Keratinocyte (primary cell): Measurements from ENCODE around the gene ETV3. TPM values are rescaled to one million over a fixed set of nuclear protein-coding genes. Genes with fewer than 3 reads are reported as not detected.
"Not testable (repeated sequence)": the region's sequence is repeated elsewhere in the genome, so short reads cannot be mapped to it uniquely, and the experiment has no call there.

Experiments used
- DNase-seq: peaks from one replicate; pipeline ENCODE4 v3.0.0-alpha.2; 2011; ENCODE audit warnings: low read depth, missing footprints, low spot score
- FAIRE-seq: peaks from 2 replicates; lab custom pipeline; 2011; peaks lifted over from hg19 to GRCh38; lab: Jason Lieb, UNC
- H2AFZ ChIP-seq: 2 replicates; pipeline ENCODE4 v1.6.0; 2012; ENCODE audit warnings: low read length, control low read depth, inconsistent platforms; ENCODE audit not compliant: control insufficient read depth
- H3K27ac ChIP-seq: 2 replicates; pipeline ENCODE4 v1.5.1; 2011; ENCODE audit warnings: low read length; ENCODE audit not compliant: control insufficient read depth, insufficient read depth
- H3K27me3 ChIP-seq: 3 replicates; pipeline ENCODE4 v1.6.0; 2011; ENCODE audit warnings: low read length; ENCODE audit not compliant: control insufficient read depth, insufficient read depth; ENCODE audit errors: extremely low read depth
- H3K36me3 ChIP-seq, 2 experiments: 2 replicates in 1 of 2; 3 replicates in 1 of 2; pipeline ENCODE4 v1.5.1; 2011; ENCODE audit warnings: low read length in 2 of 2, mild to moderate bottlenecking in 1 of 2; ENCODE audit not compliant: control insufficient read depth in 2 of 2, insufficient read depth in 2 of 2; ENCODE audit errors: extremely low read depth in 1 of 2
- H3K4me1 ChIP-seq: 3 replicates; pipeline ENCODE4 v1.5.1; 2011; ENCODE audit warnings: low read length; ENCODE audit not compliant: control insufficient read depth, insufficient read depth; ENCODE audit errors: extremely low read depth
- H3K4me2 ChIP-seq: 3 replicates; pipeline ENCODE4 v1.6.0; 2011; ENCODE audit warnings: low read depth, low read length; ENCODE audit not compliant: control insufficient read depth, insufficient read depth; ENCODE audit errors: extremely low read depth
- H3K4me3 ChIP-seq, 3 experiments: fragments of 200-600 bp in 1 of 3; sonication (generic) in 1 of 3; 2 replicates in 2 of 3; 3 replicates in 1 of 3; pipeline ENCODE4 v1.5.1; 2011 to 2016; ENCODE audit warnings: low read length in 3 of 3, mild to moderate bottlenecking in 3 of 3, control low read depth in 2 of 3, inconsistent platforms in 1 of 3, low read depth in 1 of 3, mixed read lengths in 1 of 3, mixed run types in 1 of 3, moderate library complexity in 1 of 3; ENCODE audit not compliant: control insufficient read depth in 2 of 3, insufficient read depth in 2 of 3; ENCODE audit errors: extremely low read depth in 1 of 3
- H3K79me2 ChIP-seq: 2 replicates; pipeline ENCODE4 v1.6.0; 2012; ENCODE audit warnings: low read length; ENCODE audit not compliant: control insufficient read depth, insufficient read depth
- H3K9ac ChIP-seq: 3 replicates; pipeline ENCODE4 v1.6.0; 2011; ENCODE audit warnings: low read length; ENCODE audit not compliant: control insufficient read depth, insufficient read depth; ENCODE audit errors: extremely low read depth
- H3K9me1 ChIP-seq: 3 replicates; pipeline ENCODE4 v1.6.0; 2011; ENCODE audit warnings: low read length; ENCODE audit not compliant: control insufficient read depth, insufficient read depth; ENCODE audit errors: extremely low read depth
- H3K9me3 ChIP-seq: 2 replicates; pipeline ENCODE4 v1.5.1; 2012; ENCODE audit warnings: low read depth, low read length; ENCODE audit not compliant: control insufficient read depth
- H4K20me1 ChIP-seq: 3 replicates; pipeline ENCODE4 v1.6.0; 2011; ENCODE audit warnings: low read length; ENCODE audit not compliant: control insufficient read depth, insufficient read depth; ENCODE audit errors: extremely low read depth
- EZH2 ChIP-seq: IDR thresholded peaks from one replicate; pipeline ENCODE4 v1.6.1; 2012; ENCODE audit warnings: inconsistent platforms, mild to moderate bottlenecking, low read length, moderate library complexity
- dilution Hi-C: fragments of 300-500 bp; cut with MboI; formaldehyde crosslinking; loops from one replicate; pipeline ENCODE4 v1.7.0; 2020; ENCODE audit warnings: low sequenced_read_pairs; ENCODE audit not compliant: extremely low pct_ligation_motif_present
- polyA plus RNA-seq, 5 experiments: library from polyadenylated mRNA; depleted of rRNA in 3 of 5; stranded (reverse) in 3 of 5; stranded (forward) in 1 of 5; unstranded in 1 of 5; fragments of >200 nt; gene quantifications; 1 replicate in 1 of 5; 2 replicates in 3 of 5; 3 replicates in 1 of 5; pipeline versions ENCODE4 v1.2.1 to v1.2.3, GENCODE V29; 2011 to 2012; ENCODE audit warnings: missing spikeins in 2 of 5, low read depth in 1 of 5, low replicate concordance in 1 of 5
- TF ChIP-seq, protein P1 (sequence below), 3 experiments: IDR thresholded peaks in 1 of 3; conservative IDR thresholded peaks in 1 of 3; optimal IDR thresholded peaks in 1 of 3; 2 replicates in 2 of 3; 3 replicates in 1 of 3; pipeline versions ENCODE3 to v1.5.1; 2011; ENCODE audit warnings: low read length in 3 of 3, mild to moderate bottlenecking in 3 of 3, moderate library complexity in 2 of 3, control low read depth in 1 of 3, inconsistent platforms in 1 of 3; ENCODE audit not compliant: insufficient read depth in 2 of 3; ENCODE audit errors: extremely low read depth in 1 of 3

The ETV3 gene
- polyA plus RNA-seq, 1 donor (not counting 4 experiments of a cell fraction or from before 2014, with no cell fraction given), result 22.3 TPM

- Histone ChIP-seq H3K27me3 (peaks cover 13% of the 10 kb centered on the region), H3K4me3 (no peak overlapping the region), H3K27ac (no peak overlapping the region), H3K79me2 (no peaks in the 10 kb centered on the region), H3K4me1 (no peaks in the 10 kb centered on the region), H3K9me3 (no peaks in the 10 kb centered on the region), H3K36me3 (no peaks in the 10 kb centered on the region), H3K9me1 (no peaks in the 10 kb centered on the region), H3K4me2 (no peak overlapping the region), H3K9ac (no peak overlapping the region), H4K20me1 (no peaks in the 10 kb centered on the region), H2AFZ (no peak overlapping the region)
- dilution Hi-C loops, result no loop called here
- no peak for DNase-seq
- no peak for FAIRE-seq
- no peak for TF ChIP-seq EZH2
- TF ChIP-seq, protein P1, sequence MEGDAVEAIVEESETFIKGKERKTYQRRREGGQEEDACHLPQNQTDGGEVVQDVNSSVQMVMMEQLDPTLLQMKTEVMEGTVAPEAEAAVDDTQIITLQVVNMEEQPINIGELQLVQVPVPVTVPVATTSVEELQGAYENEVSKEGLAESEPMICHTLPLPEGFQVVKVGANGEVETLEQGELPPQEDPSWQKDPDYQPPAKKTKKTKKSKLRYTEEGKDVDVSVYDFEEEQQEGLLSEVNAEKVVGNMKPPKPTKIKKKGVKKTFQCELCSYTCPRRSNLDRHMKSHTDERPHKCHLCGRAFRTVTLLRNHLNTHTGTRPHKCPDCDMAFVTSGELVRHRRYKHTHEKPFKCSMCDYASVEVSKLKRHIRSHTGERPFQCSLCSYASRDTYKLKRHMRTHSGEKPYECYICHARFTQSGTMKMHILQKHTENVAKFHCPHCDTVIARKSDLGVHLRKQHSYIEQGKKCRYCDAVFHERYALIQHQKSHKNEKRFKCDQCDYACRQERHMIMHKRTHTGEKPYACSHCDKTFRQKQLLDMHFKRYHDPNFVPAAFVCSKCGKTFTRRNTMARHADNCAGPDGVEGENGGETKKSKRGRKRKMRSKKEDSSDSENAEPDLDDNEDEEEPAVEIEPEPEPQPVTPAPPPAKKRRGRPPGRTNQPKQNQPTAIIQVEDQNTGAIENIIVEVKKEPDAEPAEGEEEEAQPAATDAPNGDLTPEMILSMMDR (optimal IDR thresholded peaks at IDR 0.05 in 1 of 3, IDR thresholded peaks at IDR 0.05 in 1 of 3, conservative IDR thresholded peaks at IDR 0.05 in 1 of 3; ENCODE audit: extremely low read depth in 1 of 3, insufficient read depth in 2 of 3, low read length in 3 of 3), result no peak
Measured at GRCh38 chr1:157183870-157184269, 45.7 kb upstream of the ETV3 start.

GRCh38 chr1:157182371-157182770, 44.2 kb upstream of the ETV3 start:
- DNase-seq, H3K9me3 ChIP-seq, dilution Hi-C loops, H3K4me1 ChIP-seq, H3K9me1 ChIP-seq, H3K4me2 ChIP-seq, H2AFZ ChIP-seq, H3K36me3 ChIP-seq, H3K4me3 ChIP-seq, H3K9ac ChIP-seq, FAIRE-seq, H3K27ac ChIP-seq, H3K79me2 ChIP-seq, H4K20me1 ChIP-seq: not testable (repeated sequence)
- peaks cover 18% of the 10 kb centered on the region for H3K27me3 ChIP-seq

DNA sequence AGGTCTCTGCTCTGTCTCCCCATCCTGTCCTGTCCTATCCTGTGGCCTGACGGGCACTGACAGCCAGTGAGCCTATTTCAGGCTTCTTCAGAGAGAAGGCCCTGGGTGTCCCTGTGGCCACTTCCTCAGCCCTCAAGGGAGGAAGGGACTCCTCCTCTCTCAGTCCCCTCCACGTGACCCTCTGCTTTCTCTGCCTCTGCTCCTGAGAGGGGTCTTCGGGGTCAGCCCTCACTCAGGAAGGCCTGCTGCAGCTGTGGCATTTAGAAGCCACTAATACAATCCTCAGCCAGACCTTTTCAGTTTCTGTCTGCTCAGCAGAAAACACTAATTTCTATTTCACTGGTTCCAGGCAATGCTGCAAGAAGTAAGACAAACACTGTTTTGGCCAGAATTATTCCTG, 43.6 kb upstream of the ETV3 start:
- peaks cover 18% of the 10 kb centered on the region for H3K27me3 ChIP-seq
- DNase-seq, result no peak
- H2AFZ ChIP-seq, result no peak overlapping the region

More for the DNA sequence above, 43.6 kb upstream of the ETV3 start:
- Histone ChIP-seq H3K36me3 (no peaks in the 10 kb centered on the region), H3K4me1 (no peaks in the 10 kb centered on the region), H4K20me1 (no peaks in the 10 kb centered on the region), H3K27ac (no peak overlapping the region), H3K9me3 (no peaks in the 10 kb centered on the region), H3K9me1 (no peaks in the 10 kb centered on the region), H3K79me2 (no peaks in the 10 kb centered on the region), H3K9ac (no peak overlapping the region), H3K4me2 (no peak overlapping the region), H3K4me3 (no peak overlapping the region)
- no peak for TF ChIP-seq EZH2
- TF ChIP-seq, protein P1 (optimal IDR thresholded peaks at IDR 0.05 in 1 of 3, IDR thresholded peaks at IDR 0.05 in 1 of 3, conservative IDR thresholded peaks at IDR 0.05 in 1 of 3; ENCODE audit: extremely low read depth in 1 of 3, insufficient read depth in 2 of 3, low read length in 3 of 3), result no peak
- no peak for FAIRE-seq
- dilution Hi-C loops, result no loop called here
